Measurements from ENCODE around the gene DOCK4. TPM values are rescaled to one million over a fixed set of nuclear protein-coding genes. Genes with fewer than 3 reads are reported as not detected.
A peak's percentile ranks its signal among the peaks of the same experiment; 100 is the strongest.

The DOCK4 gene
- total RNA-seq, 1 donor from 2014 or later = 10.6 TPM

- peak; percentile 64 for DNase-seq (ENCODE audit: low read depth)
- no peak overlapping the region for H3K4me3 ChIP-seq (ENCODE audit: low read depth, low read length)
- TF ChIP-seq CTCF (conservative IDR thresholded peaks at IDR 0.05; ENCODE audit: low read depth, low read length) = no peak
These were observed 49.1 kb downstream of the DOCK4 start for GRCh38 chr7:112157072-112157471.

- H3K4me3 ChIP-seq (ENCODE audit: low read depth, low read length) = no peak overlapping the region
- DNase-seq (ENCODE audit: low read depth) = no peak
- no peak for TF ChIP-seq CTCF (conservative IDR thresholded peaks at IDR 0.05; ENCODE audit: low read depth, low read length)
These were observed 49.8 kb downstream of the DOCK4 start for GRCh38 chr7:112156412-112156811.

- no peak for TF ChIP-seq CTCF (conservative IDR thresholded peaks at IDR 0.05; ENCODE audit: low read depth, low read length)
- no peak overlapping the region for H3K4me3 ChIP-seq (ENCODE audit: low read depth, low read length)
- DNase-seq (ENCODE audit: low read depth) = no peak
These were observed 51.5 kb downstream of the DOCK4 start for GRCh38 chr7:112154690-112155089.

GRCh38 chr7:112152186-112152585 lies 54.0 kb downstream of the DOCK4 start:
- DNase-seq (ENCODE audit: low read depth) = no peak
- TF ChIP-seq CTCF (conservative IDR thresholded peaks at IDR 0.05; ENCODE audit: low read depth, low read length) = no peak
- H3K4me3 ChIP-seq (ENCODE audit: low read depth, low read length) = no peak overlapping the region

- no peak for TF ChIP-seq CTCF (conservative IDR thresholded peaks at IDR 0.05; ENCODE audit: low read depth, low read length)
- no peak for DNase-seq (ENCODE audit: low read depth)
- no peak overlapping the region for H3K4me3 ChIP-seq (ENCODE audit: low read depth, low read length)
These were observed 55.2 kb downstream of the DOCK4 start for GRCh38 chr7:112150823-112151641.

GRCh38 chr7:112149734-112150133 lies 56.5 kb downstream of the DOCK4 start:
- DNase-seq (ENCODE audit: low read depth) = no peak
- TF ChIP-seq CTCF (conservative IDR thresholded peaks at IDR 0.05; ENCODE audit: low read depth, low read length) = no peak
- no peak overlapping the region for H3K4me3 ChIP-seq (ENCODE audit: low read depth, low read length)
